ENCODE results near the gene FILIP1L. TPM values are rescaled to one million over a fixed set of nuclear protein-coding genes. Genes with fewer than 3 reads are reported as not detected.

The FILIP1L gene
- total and polyA plus RNA-seq, 2 of the 8 experiments (the other 6 are each of a cell fraction or from before 2014, with no cell fraction given), result 0.06 to 0.09 TPM

GRCh38 chr3:99903869-99904268 is 210.4 kb downstream of the FILIP1L start:
- Histone ChIP-seq H2BK5ac (ENCODE audit: low read depth, low read length) (no peak overlapping the region), H2AFZ (ENCODE audit: low read length) (no peak overlapping the region), H3K23me2 (ENCODE audit: low read depth, low read length) (no peaks in the 10 kb centered on the region), H2BK120ac (replicated peaks; ENCODE audit: low read depth, low read length) (no peak overlapping the region), H3K9me3 (ENCODE audit: insufficient read depth in 2 of 2, low read depth in 1 of 2, low read length in 1 of 2) (no peaks in the 10 kb centered on the region), H3K9ac (replicated peaks in 1 of 4; ENCODE audit: extremely low read depth in 1 of 4, low read depth in 3 of 4, low read length in 3 of 4) (no peak overlapping the region), H3K4ac (replicated peaks; ENCODE audit: insufficient read length, low read depth, low read length) (no peak overlapping the region), H4K91ac (replicated peaks; ENCODE audit: insufficient read length, low read length) (no peak overlapping the region), H3K56ac (replicated peaks; ENCODE audit: insufficient read length, low read depth, low read length) (no peak overlapping the region), H3K14ac (ENCODE audit: insufficient read length) (no peak overlapping the region), H3K4me3 (ENCODE audit: extremely low read depth in 1 of 4, insufficient read depth in 2 of 4, low read depth in 3 of 4, low read length in 4 of 4) (no peak overlapping the region), H4K20me1 (replicated peaks in 1 of 2; ENCODE audit: control insufficient read depth in 1 of 2, insufficient read depth in 2 of 2, low read length in 2 of 2) (no peaks in the 10 kb centered on the region), H2BK20ac (ENCODE audit: low read length) (no peak overlapping the region), H3K79me1 (ENCODE audit: low read depth, low read length) (no peaks in the 10 kb centered on the region; the same call in 1 of the 2 replicates), H3K4me2 (ENCODE audit: insufficient read depth in 1 of 2, low read depth in 2 of 2, low read length in 2 of 2) (no peak overlapping the region), H3K4me1 (replicated peaks in 1 of 4; ENCODE audit: control insufficient read depth in 3 of 4, insufficient read depth in 4 of 4, low read length in 3 of 4) (no peaks in the 10 kb centered on the region), H3K27ac (ENCODE audit: low read depth, low read length) (no peak overlapping the region), H3K79me2 (ENCODE audit: control insufficient read depth in 1 of 2, insufficient read depth in 2 of 2, low read length in 2 of 2) (no peaks in the 10 kb centered on the region; a peak in 1 of 4 replicates), H4K5ac (ENCODE audit: insufficient read length, low read depth, low read length) (no peak overlapping the region), H2BK12ac (ENCODE audit: low read depth, low read length) (no peak overlapping the region), H3K36me3 (ENCODE audit: control insufficient read depth in 2 of 4, insufficient read depth in 4 of 4, low read length in 3 of 4) (no peaks in the 10 kb centered on the region), H2AK5ac (ENCODE audit: low read depth, low read length) (no peak overlapping the region), H4K8ac (ENCODE audit: extremely low read depth, insufficient read depth, low read length) (no peak overlapping the region), H3K23ac (ENCODE audit: insufficient read length) (no peak overlapping the region), H3K27me3 (replicated peaks in 1 of 4; ENCODE audit: control insufficient read depth in 3 of 4, extremely low read depth in 1 of 4, insufficient read depth in 3 of 4, low read length in 3 of 4) (no peaks in the 10 kb centered on the region), H3K18ac (ENCODE audit: extremely low read depth, low read length) (no peak overlapping the region), H2BK15ac (ENCODE audit: low read length) (no peak overlapping the region)
- FAIRE-seq (no peak), DNase-seq (ENCODE audit: low read depth in 1 of 2, low spot score in 2 of 2) (no peak)
- ChIA-PET CTCF (ENCODE audit: partially characterized antibody) (interaction anchor here (1.0 to 1.3 kb wide), 2 partner anchors 9 to 72 kb away, joined by 4 to 5 read pairs; no protein-coding TSS in a partner anchor), POLR2A (ENCODE audit: partially characterized antibody) (no interaction called here)
- TF ChIP-seq POU5F1 (IDR thresholded peaks at IDR 0.05; ENCODE audit: low read depth, low read length) (no peak), SP2 (IDR thresholded peaks at IDR 0.05; ENCODE audit: low read length) (no peak), HDAC6 (IDR thresholded peaks at IDR 0.05; ENCODE audit: low read depth, low read length) (no peak), YY1 (IDR thresholded peaks at IDR 0.05; ENCODE audit: low read depth, low read length) (no peak), MAFK (IDR thresholded peaks at IDR 0.05; ENCODE audit: low read depth, low read length) (no peak), RAD21 (IDR thresholded peaks at IDR 0.05 in 1 of 2, conservative IDR thresholded peaks at IDR 0.05 in 1 of 2; ENCODE audit: low read depth in 2 of 2, low read length in 2 of 2) (no peak), CBX5 (IDR thresholded peaks at IDR 0.05; ENCODE audit: low read depth, low read length) (no peak), GABPA (IDR thresholded peaks at IDR 0.05; ENCODE audit: borderline replicate concordance, insufficient read depth, low read length) (no peak), EP300 (IDR thresholded peaks at IDR 0.05; ENCODE audit: borderline replicate concordance in 1 of 2, low read depth in 2 of 2, low read length in 2 of 2) (no peak), KDM4A (IDR thresholded peaks at IDR 0.05; ENCODE audit: low read depth, low read length, severe bottlenecking) (no peak), TAF1 (IDR thresholded peaks at IDR 0.05; ENCODE audit: low read depth, low read length) (no peak), RBBP5 (IDR thresholded peaks at IDR 0.05; ENCODE audit: borderline replicate concordance, low read depth, low read length) (no peak), SIRT6 (IDR thresholded peaks at IDR 0.05; ENCODE audit: low read length) (no peak)

Data from H1 (cell line).